Adrenal gland (tissue), 5 donors: ENCODE data around the gene NME4.

Experiments used
- CTCF ChIP-seq, 6 experiments: fragments of 450-650 bp in 4 of 6; fragments of 200-600 bp in 2 of 6; sonication (generic) in 1 of 6; IDR thresholded peaks; 1 replicate in 5 of 6; 2 replicates in 1 of 6; pipeline versions ENCODE4 v1.5.1 to v1.8.0; 2016 to 2021; ENCODE audit warnings: antibody characterized with exemption in 6 of 6, mild to moderate bottlenecking in 2 of 6, moderate library complexity in 1 of 6
- POLR2A ChIP-seq, 2 donors: fragments of 450-650 bp; IDR thresholded peaks; one replicate each; pipeline ENCODE4 v1.6.1; 2017; ENCODE audit warnings: antibody characterized with exemption in 2 of 2, mild to moderate bottlenecking in 2 of 2, moderate library complexity in 1 of 2
- donor health status: DM: no; HTN: no; CAD: no.

DNA sequence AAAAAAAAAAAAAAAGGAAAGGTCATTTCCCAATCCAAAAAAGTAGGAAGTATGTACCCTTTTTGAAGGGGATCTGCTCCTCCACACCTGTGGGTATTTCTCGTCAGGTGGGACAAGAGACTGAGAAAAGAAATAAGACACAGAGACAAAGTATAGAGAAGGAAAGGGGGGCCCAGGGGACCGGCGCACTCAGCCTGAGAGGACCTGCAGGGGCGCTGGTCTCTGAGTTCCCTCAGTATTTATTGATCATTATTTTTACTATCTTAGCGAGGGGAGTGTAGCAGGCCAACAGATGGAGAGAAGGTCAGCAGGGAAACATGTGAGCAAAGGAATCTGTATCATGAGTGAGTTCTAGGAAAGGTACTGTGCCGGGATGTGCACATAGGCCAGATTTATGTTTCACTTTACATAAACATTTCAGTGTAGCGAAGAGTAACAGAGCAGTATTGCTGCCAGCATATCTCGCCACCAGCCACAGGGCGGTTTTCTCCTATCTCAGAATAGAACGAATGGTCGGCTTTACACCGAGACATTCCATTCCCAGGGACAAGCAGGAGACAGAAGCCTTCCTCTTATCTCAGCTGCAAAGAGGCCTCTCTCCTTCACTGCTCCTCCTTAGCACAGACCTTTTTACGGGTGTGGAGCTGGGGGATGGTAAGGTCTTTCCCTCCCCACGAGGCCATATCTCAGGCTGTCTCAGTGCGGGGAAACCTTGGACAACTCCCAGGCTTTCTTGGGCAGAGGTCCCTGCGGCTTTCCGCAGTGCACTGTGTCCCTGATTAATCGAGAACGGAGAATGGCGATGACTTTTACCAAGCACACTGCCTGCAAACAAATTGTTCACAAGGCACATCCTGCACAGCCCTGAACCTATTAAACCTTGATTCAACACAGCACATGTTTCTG lies 9.0 kb upstream of the NME4 start:
- peak in 2 of 6 experiments; percentile 23 to 29 for TF ChIP-seq CTCF (IDR thresholded peaks at IDR 0.05)
- TF ChIP-seq POLR2A (IDR thresholded peaks at IDR 0.05): peak in 1 of 2 donors; percentile 52
